ENCODE results near the gene DIAPH3.
A peak's percentile ranks its signal among the peaks of the same experiment; 100 is the strongest.

Gene DIAPH3

GRCh38 chr13:59774491-59774971, 389.2 kb downstream of the DIAPH3 start:
- no peak overlapping the region for H3K27ac ChIP-seq (replicated peaks; ENCODE audit: low read length)
- no peaks in the 10 kb centered on the region for H3K36me3 ChIP-seq (replicated peaks in 1 of 2; ENCODE audit: control insufficient read depth in 2 of 2, insufficient read depth in 2 of 2, low read length in 2 of 2)
- no peak overlapping the region for H3K4me3 ChIP-seq (ENCODE audit: low read length in 2 of 2)
- no peak overlapping the region for H3K23ac ChIP-seq (ENCODE audit: low read depth, low read length, poor library complexity)
- peak; percentile 17 for DNase-seq (ENCODE audit: low spot score)
- no peak overlapping the region for H2BK5ac ChIP-seq (ENCODE audit: low read length)
- H3K4ac ChIP-seq (ENCODE audit: low read length) = no peak overlapping the region
- no peak overlapping the region for H3K4me2 ChIP-seq (ENCODE audit: insufficient read depth, low read length, poor library complexity, severe bottlenecking)
- no peak overlapping the region for H3K9ac ChIP-seq (ENCODE audit: low read depth, low read length, poor library complexity)
- H4K8ac ChIP-seq (ENCODE audit: low read depth, low read length) = no peak overlapping the region
- no peak overlapping the region for H2BK15ac ChIP-seq (ENCODE audit: low read length)
- H3K79me1 ChIP-seq (ENCODE audit: low read depth, low read length) = peaks cover 1% of the 10 kb centered on the region
- no peak overlapping the region for H4K91ac ChIP-seq (ENCODE audit: low read depth, low read length, poor library complexity)
- H2BK12ac ChIP-seq (ENCODE audit: low read length) = no peak overlapping the region
- H2BK120ac ChIP-seq (ENCODE audit: low read depth, low read length) = no peak overlapping the region
- no peaks in the 10 kb centered on the region for H3K27me3 ChIP-seq (ENCODE audit: control insufficient read depth in 3 of 3, insufficient read depth in 3 of 3, low read depth in 1 of 3, low read length in 3 of 3)
- no peaks in the 10 kb centered on the region for H3K9me3 ChIP-seq (replicated peaks in 1 of 2; ENCODE audit: control insufficient read depth in 2 of 2, insufficient read depth in 1 of 2, low read depth in 1 of 2, low read length in 2 of 2)
- H3K14ac ChIP-seq (ENCODE audit: low read length) = no peak overlapping the region
- no CpG with 5 or more reads among the region's 6 CpGs for WGBS, 2 donors (ENCODE audit: extremely low coverage in 2 of 2, insufficient read length in 2 of 2, insufficient replicate concordance in 1 of 2)
- H3K4me1 ChIP-seq (ENCODE audit: control insufficient read depth in 2 of 2, insufficient read depth in 1 of 2, low read depth in 1 of 2, low read length in 2 of 2) = peaks cover 0 to 9% of the 10 kb centered on the region in 2 donors
- H3K18ac ChIP-seq (ENCODE audit: low read length) = no peak overlapping the region
- no peak overlapping the region for H2AK5ac ChIP-seq (ENCODE audit: low read depth, low read length)
- H2AFZ ChIP-seq (ENCODE audit: low read length) = peak overlapping the region; percentile 62

- no peak for DNase-seq (ENCODE audit: low spot score)
- H3K18ac ChIP-seq (ENCODE audit: low read length) = no peak overlapping the region
- H4K91ac ChIP-seq (ENCODE audit: low read depth, low read length, poor library complexity) = no peak overlapping the region
- no peak overlapping the region for H2BK5ac ChIP-seq (ENCODE audit: low read length)
- H3K4me2 ChIP-seq (ENCODE audit: insufficient read depth, low read length, poor library complexity, severe bottlenecking) = no peak overlapping the region
- peaks cover 0 to 4% of the 10 kb centered on the region in 2 donors for H3K36me3 ChIP-seq (replicated peaks in 1 of 2; ENCODE audit: control insufficient read depth in 2 of 2, insufficient read depth in 2 of 2, low read length in 2 of 2)
- H4K8ac ChIP-seq (ENCODE audit: low read depth, low read length) = no peak overlapping the region
- H2BK120ac ChIP-seq (ENCODE audit: low read depth, low read length) = no peak overlapping the region
- no peak overlapping the region for H3K14ac ChIP-seq (ENCODE audit: low read length)
- H3K4ac ChIP-seq (ENCODE audit: low read length) = no peak overlapping the region
- H3K27me3 ChIP-seq (ENCODE audit: control insufficient read depth in 3 of 3, insufficient read depth in 3 of 3, low read depth in 1 of 3, low read length in 3 of 3) = no peaks in the 10 kb centered on the region
- H2BK12ac ChIP-seq (ENCODE audit: low read length) = no peak overlapping the region
- no peaks in the 10 kb centered on the region for H3K9me3 ChIP-seq (replicated peaks in 1 of 2; ENCODE audit: control insufficient read depth in 2 of 2, insufficient read depth in 1 of 2, low read depth in 1 of 2, low read length in 2 of 2)
- no peaks in the 10 kb centered on the region for H3K79me1 ChIP-seq (ENCODE audit: low read depth, low read length)
- no peak overlapping the region for H2AFZ ChIP-seq (ENCODE audit: low read length)
- no peak overlapping the region for H3K4me3 ChIP-seq (ENCODE audit: low read length in 2 of 2)
- no peak overlapping the region for H2AK5ac ChIP-seq (ENCODE audit: low read depth, low read length)
- no peak overlapping the region for H3K9ac ChIP-seq (ENCODE audit: low read depth, low read length, poor library complexity)
- no peak overlapping the region for H2BK15ac ChIP-seq (ENCODE audit: low read length)
- no peak overlapping the region for H3K23ac ChIP-seq (ENCODE audit: low read depth, low read length, poor library complexity)
- no peak overlapping the region for H3K27ac ChIP-seq (replicated peaks; ENCODE audit: low read length)
- peaks cover 0 to 9% of the 10 kb centered on the region in 2 donors for H3K4me1 ChIP-seq (ENCODE audit: control insufficient read depth in 2 of 2, insufficient read depth in 1 of 2, low read depth in 1 of 2, low read length in 2 of 2)
Measured at GRCh38 chr13:59771272-59771671, 392.5 kb downstream of the DIAPH3 start.

GRCh38 chr13:59770451-59770850, 393.3 kb downstream of the DIAPH3 start:
- H2BK5ac ChIP-seq (ENCODE audit: low read length) = no peak overlapping the region
- no peak overlapping the region for H2AK5ac ChIP-seq (ENCODE audit: low read depth, low read length)
- H2BK12ac ChIP-seq (ENCODE audit: low read length) = no peak overlapping the region
- no peak overlapping the region for H3K4ac ChIP-seq (ENCODE audit: low read length)
- no peaks in the 10 kb centered on the region for H3K79me1 ChIP-seq (ENCODE audit: low read depth, low read length)
- no peak overlapping the region for H3K23ac ChIP-seq (ENCODE audit: low read depth, low read length, poor library complexity)
- H3K27me3 ChIP-seq (ENCODE audit: control insufficient read depth in 3 of 3, insufficient read depth in 3 of 3, low read depth in 1 of 3, low read length in 3 of 3) = no peaks in the 10 kb centered on the region
- H3K14ac ChIP-seq (ENCODE audit: low read length) = no peak overlapping the region
- no peak overlapping the region for H3K18ac ChIP-seq (ENCODE audit: low read length)
- no peak overlapping the region for H3K27ac ChIP-seq (replicated peaks; ENCODE audit: low read length)
- H2BK120ac ChIP-seq (ENCODE audit: low read depth, low read length) = no peak overlapping the region
- no peak overlapping the region for H2AFZ ChIP-seq (ENCODE audit: low read length)
- no peak overlapping the region for H3K4me3 ChIP-seq (ENCODE audit: low read length in 2 of 2)
- DNase-seq (ENCODE audit: low spot score) = no peak
- no peak overlapping the region for H2BK15ac ChIP-seq (ENCODE audit: low read length)
- H3K9me3 ChIP-seq (replicated peaks in 1 of 2; ENCODE audit: control insufficient read depth in 2 of 2, insufficient read depth in 1 of 2, low read depth in 1 of 2, low read length in 2 of 2) = no peaks in the 10 kb centered on the region
- H3K4me1 ChIP-seq (ENCODE audit: control insufficient read depth in 2 of 2, insufficient read depth in 1 of 2, low read depth in 1 of 2, low read length in 2 of 2) = peaks cover 0 to 9% of the 10 kb centered on the region in 2 donors
- no peak overlapping the region for H3K9ac ChIP-seq (ENCODE audit: low read depth, low read length, poor library complexity)
- H3K4me2 ChIP-seq (ENCODE audit: insufficient read depth, low read length, poor library complexity, severe bottlenecking) = no peak overlapping the region
- H3K36me3 ChIP-seq (replicated peaks in 1 of 2; ENCODE audit: control insufficient read depth in 2 of 2, insufficient read depth in 2 of 2, low read length in 2 of 2) = peaks cover 0 to 4% of the 10 kb centered on the region in 2 donors
- no peak overlapping the region for H4K8ac ChIP-seq (ENCODE audit: low read depth, low read length)
- H4K91ac ChIP-seq (ENCODE audit: low read depth, low read length, poor library complexity) = no peak overlapping the region

- Histone ChIP-seq H3K9ac (ENCODE audit: low read depth, low read length, poor library complexity) (no peak overlapping the region), H2BK120ac (ENCODE audit: low read depth, low read length) (no peak overlapping the region), H3K4me2 (ENCODE audit: insufficient read depth, low read length, poor library complexity, severe bottlenecking) (no peak overlapping the region), H3K27ac (replicated peaks; ENCODE audit: low read length) (no peak overlapping the region), H3K27me3 (ENCODE audit: control insufficient read depth in 3 of 3, insufficient read depth in 3 of 3, low read depth in 1 of 3, low read length in 3 of 3) (no peaks in the 10 kb centered on the region), H3K14ac (ENCODE audit: low read length) (no peak overlapping the region), H2AK5ac (ENCODE audit: low read depth, low read length) (no peak overlapping the region), H3K36me3 (replicated peaks in 1 of 2; ENCODE audit: control insufficient read depth in 2 of 2, insufficient read depth in 2 of 2, low read length in 2 of 2) (peaks cover 0 to 4% of the 10 kb centered on the region in 2 donors), H4K8ac (ENCODE audit: low read depth, low read length) (no peak overlapping the region), H3K4me1 (ENCODE audit: control insufficient read depth in 2 of 2, insufficient read depth in 1 of 2, low read depth in 1 of 2, low read length in 2 of 2) (no peaks in the 10 kb centered on the region), H3K9me3 (replicated peaks in 1 of 2; ENCODE audit: control insufficient read depth in 2 of 2, insufficient read depth in 1 of 2, low read depth in 1 of 2, low read length in 2 of 2) (no peaks in the 10 kb centered on the region), H3K4ac (ENCODE audit: low read length) (no peak overlapping the region), H3K79me1 (ENCODE audit: low read depth, low read length) (no peaks in the 10 kb centered on the region), H3K18ac (ENCODE audit: low read length) (no peak overlapping the region), H2BK12ac (ENCODE audit: low read length) (no peak overlapping the region), H2BK15ac (ENCODE audit: low read length) (no peak overlapping the region), H2BK5ac (ENCODE audit: low read length) (no peak overlapping the region), H3K23ac (ENCODE audit: low read depth, low read length, poor library complexity) (no peak overlapping the region), H2AFZ (ENCODE audit: low read length) (no peak overlapping the region), H3K4me3 (ENCODE audit: low read length in 2 of 2) (no peak overlapping the region), H4K91ac (ENCODE audit: low read depth, low read length, poor library complexity) (no peak overlapping the region)
- DNase-seq (ENCODE audit: low spot score) = no peak
- no CpG with 5 or more reads among the region's 1 CpG for WGBS, 2 donors (ENCODE audit: extremely low coverage in 2 of 2, insufficient read length in 2 of 2, insufficient replicate concordance in 1 of 2)
Measured at GRCh38 chr13:59766236-59766635, 397.5 kb downstream of the DIAPH3 start.
